IMR-90 (cell line): ENCODE results near the gene CCSER1. TPM values are rescaled to one million over a fixed set of nuclear protein-coding genes. Genes with fewer than 3 reads are reported as not detected.

Experiments used
- ATAC-seq: fragments of 200-7000 bp; cut with Tn5 transposase; 2 replicates; pipeline ENCODE4 v1.9.1; 2020; ENCODE audit warnings: low read depth, mild to moderate bottlenecking, moderate library complexity
- BruUV-seq: library from RNA; stranded (reverse); fragments of 400-500 nt; replicated peaks from 2 replicates; lab custom pipeline; 2021; lab: Mats Ljungman, UMichigan
- CTCF ChIA-PET: fragments of 300-600 bp; formaldehyde crosslinking; extraction: SDS; loops from one replicate; lab custom pipeline; 2021; ENCODE audit warnings: antibody characterized with exemption; lab: Yijun Ruan, JAX
- POLR2A ChIA-PET: fragments of 300-600 bp; sonication (Branson Sonifier 250); formaldehyde crosslinking; loops from one replicate; lab custom pipeline; 2022; ENCODE audit warnings: antibody characterized with exemption; ENCODE audit not compliant: unreplicated experiment; lab: Charles Lee
- DNase-seq: peaks from one replicate; pipeline ENCODE4 v3.0.0; 2013
- H2AFZ ChIP-seq: replicated peaks from 2 replicates; pipeline ENCODE3; 2013; ENCODE audit warnings: low read length, mild to moderate bottlenecking; ENCODE audit not compliant: poor library complexity
- H2AK5ac ChIP-seq: 2 replicates; pipeline ENCODE4 v1.6.1; 2013; ENCODE audit warnings: low read depth, low read length, inconsistent platforms
- H2AK9ac ChIP-seq: replicated peaks from 2 replicates; pipeline ENCODE3; 2013; ENCODE audit warnings: mild to moderate bottlenecking, low read depth, low read length, moderate library complexity; ENCODE audit not compliant: poor library complexity
- H2BK120ac ChIP-seq: 2 replicates; pipeline ENCODE4 v1.6.1; 2013; ENCODE audit warnings: low read depth, low read length, inconsistent platforms
- H2BK15ac ChIP-seq: 3 replicates; pipeline ENCODE4 v1.6.1; 2013; ENCODE audit warnings: low read depth, low read length, inconsistent platforms
- H2BK20ac ChIP-seq: 2 replicates; pipeline ENCODE4 v1.6.1; 2013; ENCODE audit warnings: low read depth, mild to moderate bottlenecking, inconsistent platforms, low read length, moderate library complexity
- H2BK5ac ChIP-seq: 2 replicates; pipeline ENCODE4 v1.6.1; 2013; ENCODE audit warnings: mild to moderate bottlenecking, low read depth, low read length, inconsistent platforms; ENCODE audit not compliant: poor library complexity, severe bottlenecking
- H3K14ac ChIP-seq: replicated peaks from 2 replicates; pipeline ENCODE4 v1.6.1; 2013; ENCODE audit warnings: low read depth, low read length, inconsistent platforms
- H3K18ac ChIP-seq: 2 replicates; pipeline ENCODE4 v1.6.1; 2013; ENCODE audit warnings: low read depth, low read length, control low read depth
- H3K23ac ChIP-seq: 2 replicates; pipeline ENCODE4 v1.6.1; 2013; ENCODE audit warnings: low read depth, low read length, inconsistent platforms
- H3K27ac ChIP-seq: 2 replicates; pipeline ENCODE4 v1.5.1; 2013; ENCODE audit warnings: mild to moderate bottlenecking, control low read depth, low read length; ENCODE audit not compliant: insufficient read depth
- H3K27me3 ChIP-seq: 2 replicates; pipeline ENCODE4 v1.6.1; 2013; ENCODE audit warnings: low read length; ENCODE audit not compliant: control insufficient read depth, insufficient read depth
- H3K36me3 ChIP-seq: 2 replicates; pipeline ENCODE4 v1.6.1; 2013; ENCODE audit warnings: low read length, mixed read lengths; ENCODE audit not compliant: control insufficient read depth, insufficient read depth
- H3K4ac ChIP-seq: 2 replicates; pipeline ENCODE4 v1.6.1; 2013; ENCODE audit warnings: low read depth, low read length, inconsistent platforms
- H3K4me1 ChIP-seq: 2 replicates; pipeline ENCODE4 v1.6.1; 2013; ENCODE audit warnings: low read length, mixed read lengths; ENCODE audit not compliant: control insufficient read depth, insufficient read depth
- H3K4me2 ChIP-seq: 2 replicates; pipeline ENCODE4 v1.6.1; 2013; ENCODE audit warnings: low read depth, mild to moderate bottlenecking, control low read depth, low read length, moderate library complexity
- H3K4me3 ChIP-seq: 2 replicates; pipeline ENCODE4 v1.5.1; 2013; ENCODE audit warnings: low read depth, mild to moderate bottlenecking, control low read depth, low read length, moderate library complexity; ENCODE audit not compliant: insufficient read depth
- H3K56ac ChIP-seq: 2 replicates; pipeline ENCODE4 v1.6.1; 2013; ENCODE audit warnings: low read length, inconsistent platforms; ENCODE audit not compliant: insufficient read depth; ENCODE audit errors: extremely low read depth
- H3K79me1 ChIP-seq, 2 experiments: 2 replicates each; pipeline ENCODE4 v1.6.1; 2013; ENCODE audit warnings: low read length in 2 of 2, inconsistent platforms in 1 of 2, low read depth in 1 of 2
- H3K9ac ChIP-seq: 2 replicates; pipeline ENCODE4 v1.6.1; 2013; ENCODE audit warnings: low read depth, low read length, control low read depth
- H3K9me1 ChIP-seq: 2 replicates; pipeline ENCODE4 v1.6.1; 2013; ENCODE audit warnings: low read length, inconsistent platforms; ENCODE audit not compliant: insufficient read depth
- H3K9me3 ChIP-seq: 2 replicates; pipeline ENCODE4 v1.6.1; 2013; ENCODE audit warnings: low read length; ENCODE audit not compliant: control insufficient read depth, insufficient read depth
- H4K20me1 ChIP-seq: 2 replicates; pipeline ENCODE4 v1.6.1; 2013; ENCODE audit warnings: low read length, inconsistent platforms; ENCODE audit not compliant: insufficient read depth
- H4K5ac ChIP-seq: 2 replicates; pipeline ENCODE4 v1.6.1; 2013; ENCODE audit warnings: mild to moderate bottlenecking, low read depth, low read length, control low read depth
- H4K8ac ChIP-seq, 2 experiments: 2 replicates each; pipeline ENCODE4 v1.6.1; 2013; ENCODE audit warnings: low read depth in 2 of 2, low read length in 2 of 2, control low read depth in 1 of 2, inconsistent platforms in 1 of 2
- H4K91ac ChIP-seq: 2 replicates; pipeline ENCODE4 v1.6.1; 2013; ENCODE audit warnings: low read depth, low read length, inconsistent platforms; ENCODE audit not compliant: insufficient read depth
- CEBPB ChIP-seq: IDR thresholded peaks from 2 replicates; pipeline ENCODE4 v1.6.1; 2012; ENCODE audit warnings: low read depth, low read length, improper control_type of control experiment
- CHD1 ChIP-seq: IDR thresholded peaks from 2 replicates; pipeline ENCODE4 v1.6.1; 2012; ENCODE audit warnings: low read depth, low read length, improper control_type of control experiment
- FOS ChIP-seq: fragments of 150-350 bp; IDR thresholded peaks from 2 replicates; pipeline ENCODE4 v1.6.1; 2016; ENCODE audit warnings: low read depth, low read length
- MAZ ChIP-seq: IDR thresholded peaks from 2 replicates; pipeline ENCODE4 v1.6.1; 2012; ENCODE audit warnings: low read depth, mild to moderate bottlenecking, low read length, improper control_type of control experiment, moderate library complexity, borderline replicate concordance
- MXI1 ChIP-seq: IDR thresholded peaks from 2 replicates; pipeline ENCODE4 v1.6.1; 2012; ENCODE audit warnings: low read depth, mild to moderate bottlenecking, low read length, moderate library complexity, borderline replicate concordance
- NFE2L2 ChIP-seq: fragments of 150-350 bp; IDR thresholded peaks from 2 replicates; pipeline ENCODE4 v1.6.1; 2016; ENCODE audit warnings: low read depth, mild to moderate bottlenecking, low read length
- POLR2A ChIP-seq: IDR thresholded peaks from 2 replicates; pipeline ENCODE4 v1.6.1; 2012; ENCODE audit warnings: mild to moderate bottlenecking, low read depth, low read length
- RAD21 ChIP-seq: IDR thresholded peaks from 2 replicates; pipeline ENCODE4 v1.6.1; 2012; ENCODE audit warnings: low read length, improper control_type of control experiment
- RCOR1 ChIP-seq: IDR thresholded peaks from 2 replicates; pipeline ENCODE4 v1.6.1; 2012; ENCODE audit warnings: mild to moderate bottlenecking, low read length, improper control_type of control experiment; ENCODE audit not compliant: insufficient replicate concordance
- RFX5 ChIP-seq: IDR thresholded peaks from 2 replicates; pipeline ENCODE4 v1.8.0; 2012; ENCODE audit warnings: low read depth, mild to moderate bottlenecking, low read length, moderate library complexity
- WGBS, 2 experiments: methylation state at CpG; one replicate each; pipeline versions ENCODE4 v1.1.5 to v1.1.7; 2013; ENCODE audit warnings: missing lambda C conversion rate in 2 of 2; ENCODE audit not compliant: insufficient read length in 1 of 2; ENCODE audit errors: extremely low coverage in 2 of 2; 5-methylcytosine and 5-hydroxymethylcytosine counted together
- dilution Hi-C: fragments of 300-500 bp; cut with HindIII; formaldehyde crosslinking; loops from one replicate; pipeline ENCODE4 v1.14.3; 2018; ENCODE audit warnings: low sequenced_read_pairs; ENCODE audit not compliant: unreplicated experiment
- in situ Hi-C: fragments of 300-500 bp; cut with MboI; formaldehyde crosslinking; loops from 3 replicates; pipeline ENCODE4 v1.14.3; 2019; ENCODE audit warnings: low sequenced_read_pairs, inconsistent platforms, mixed read lengths
- intact Hi-C: fragments of 100-400 bp; cut with micrococcal nuclease; formaldehyde crosslinking; loops from 2 replicates; pipeline ENCODE4 v1.10.0; 2022
- polyA plus RNA-seq, 3 experiments: library from polyadenylated mRNA; depleted of rRNA; stranded (reverse); fragments of >200 nt; gene quantifications; 2 replicates each; pipeline ENCODE4 v1.2.3, GENCODE V29; 2012; ENCODE audit warnings: low replicate concordance in 1 of 3
- total RNA-seq: library from RNA; depleted of rRNA; stranded (reverse); fragments of >200 nt; gene quantifications from 2 replicates; pipeline ENCODE4 v1.2.3, GENCODE V29; 2012
- TF ChIP-seq, protein P1 (sequence below): fragments of 150-350 bp; IDR thresholded peaks from 2 replicates; pipeline ENCODE4 v1.6.1; 2016; ENCODE audit warnings: low read depth, mild to moderate bottlenecking, low read length, moderate library complexity, borderline replicate concordance

The CCSER1 gene
- total and polyA plus RNA-seq, 2 of the 4 experiments (the other 2 are of a cell fraction): not detected

- H3K18ac ChIP-seq: no peak overlapping the region
- no peaks in the 10 kb centered on the region for H4K20me1 ChIP-seq
- no peak for TF ChIP-seq RCOR1
- TF ChIP-seq, protein P1, sequence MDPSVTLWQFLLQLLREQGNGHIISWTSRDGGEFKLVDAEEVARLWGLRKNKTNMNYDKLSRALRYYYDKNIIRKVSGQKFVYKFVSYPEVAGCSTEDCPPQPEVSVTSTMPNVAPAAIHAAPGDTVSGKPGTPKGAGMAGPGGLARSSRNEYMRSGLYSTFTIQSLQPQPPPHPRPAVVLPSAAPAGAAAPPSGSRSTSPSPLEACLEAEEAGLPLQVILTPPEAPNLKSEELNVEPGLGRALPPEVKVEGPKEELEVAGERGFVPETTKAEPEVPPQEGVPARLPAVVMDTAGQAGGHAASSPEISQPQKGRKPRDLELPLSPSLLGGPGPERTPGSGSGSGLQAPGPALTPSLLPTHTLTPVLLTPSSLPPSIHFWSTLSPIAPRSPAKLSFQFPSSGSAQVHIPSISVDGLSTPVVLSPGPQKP: no peak
- TF ChIP-seq RAD21: no peak
- TF ChIP-seq CEBPB: no peak
- no peak for TF ChIP-seq FOS
- TF ChIP-seq NFE2L2: no peak
- no peak for TF ChIP-seq POLR2A
- TF ChIP-seq MXI1: no peak
- no peak for TF ChIP-seq RFX5
- TF ChIP-seq CHD1: no peak
- no peak for TF ChIP-seq MAZ
- no peak overlapping the region for H3K14ac ChIP-seq
- no peak overlapping the region for H2AFZ ChIP-seq
- no peak overlapping the region for H2BK5ac ChIP-seq
- BruUV-seq: no TSS peak
- no peak overlapping the region for H3K9ac ChIP-seq
- CTCF ChIA-PET: no interaction called here
- H2AK5ac ChIP-seq: no peak overlapping the region
- in situ Hi-C loops (no loop called here), intact Hi-C loops (no loop called here), dilution Hi-C loops (no loop called here)
- no peaks in the 10 kb centered on the region for H3K79me1 ChIP-seq
- H3K4ac ChIP-seq: no peak overlapping the region
- H2BK120ac ChIP-seq: no peak overlapping the region
- H3K56ac ChIP-seq: no peak overlapping the region
- H3K23ac ChIP-seq: no peak overlapping the region
- H2BK20ac ChIP-seq: no peak overlapping the region
- no peaks in the 10 kb centered on the region for H3K9me3 ChIP-seq
- no peak overlapping the region for H3K27ac ChIP-seq
- no peak overlapping the region for H4K5ac ChIP-seq
- WGBS, 2 experiments: 11% methylated on average over 1 of the region's 4 CpGs; no CpG with 5 or more reads in 1 of the 2 experiments
- no peak overlapping the region for H3K4me3 ChIP-seq
- no peaks in the 10 kb centered on the region for H3K9me1 ChIP-seq
- no peak overlapping the region for H2BK15ac ChIP-seq
- H4K8ac ChIP-seq: no peak overlapping the region
- DNase-seq (peak; percentile 7), ATAC-seq (no peak)
- no peak overlapping the region for H4K91ac ChIP-seq
- POLR2A ChIA-PET: no interaction called here
- no peak overlapping the region for H3K4me2 ChIP-seq
- no peaks in the 10 kb centered on the region for H3K27me3 ChIP-seq
- no peak overlapping the region for H2AK9ac ChIP-seq
- no peaks in the 10 kb centered on the region for H3K4me1 ChIP-seq
- H3K36me3 ChIP-seq: no peaks in the 10 kb centered on the region
Measured at GRCh38 chr4:90137555-90137954, 10.4 kb downstream of the CCSER1 start.
